ENCODE measurements around the gene CYRIA.

The CYRIA gene

GRCh38 chr2:16675781-16676180 lies 10.1 kb upstream of the CYRIA start:
- DNase-seq: no peak
- in situ Hi-C loops (cut with HindIII; ENCODE audit: low pct_ligation_motif_present, low pct_unique_long_range_greater_than_20kb, low sequenced_read_pairs): no loop called here

DNA sequence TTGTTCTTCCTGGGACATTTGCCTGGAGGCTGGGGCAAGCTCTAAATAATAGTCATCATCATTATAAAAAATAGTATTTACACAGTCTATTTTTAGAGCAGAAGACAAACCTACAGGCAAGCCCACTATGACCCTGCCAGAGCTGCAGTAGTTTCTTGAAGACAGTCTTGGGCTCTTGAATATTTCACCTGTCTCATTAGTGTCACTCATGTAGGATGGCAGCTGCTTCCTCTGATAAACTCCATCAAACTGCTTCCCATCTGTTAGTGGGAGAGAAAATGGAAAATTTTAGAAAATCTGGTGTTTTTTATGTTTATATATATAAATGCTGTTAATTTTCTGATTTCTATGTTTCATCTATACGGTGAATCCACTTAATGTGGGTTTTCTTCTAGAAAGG lies 8.5 kb upstream of the CYRIA start:
- no peak for DNase-seq
- in situ Hi-C loops (cut with HindIII; ENCODE audit: low pct_ligation_motif_present, low pct_unique_long_range_greater_than_20kb, low sequenced_read_pairs): no loop called here

DNA sequence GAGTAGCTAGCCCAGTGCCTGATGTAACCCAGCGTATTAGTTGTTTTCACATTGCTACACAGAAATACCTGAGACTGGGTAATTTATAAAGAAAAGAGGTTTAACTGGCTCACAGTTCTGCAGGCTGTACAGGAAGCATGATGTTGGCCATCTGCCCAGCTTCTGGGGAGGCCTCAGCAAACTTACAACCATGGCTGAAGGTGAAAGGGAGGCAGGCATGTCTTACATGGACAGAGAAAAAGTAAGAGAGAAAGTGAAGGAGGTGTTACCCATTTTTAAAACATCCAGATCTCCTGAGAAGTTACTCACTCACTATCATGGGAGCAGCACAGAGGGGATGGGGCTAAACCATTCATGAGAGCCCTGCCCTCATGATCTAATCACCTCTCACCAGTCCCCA lies 6.1 kb upstream of the CYRIA start:
- no peak for DNase-seq

GRCh38 chr2:16669388-16669787 lies 3.8 kb upstream of the CYRIA start:
- in situ Hi-C loops (cut with HindIII; ENCODE audit: low pct_ligation_motif_present, low pct_unique_long_range_greater_than_20kb, low sequenced_read_pairs): no loop called here
- no peak for DNase-seq

More for the DNA sequence above, 6.1 kb upstream of the CYRIA start:
- in situ Hi-C loops (cut with HindIII; ENCODE audit: low pct_ligation_motif_present, low pct_unique_long_range_greater_than_20kb, low sequenced_read_pairs): no loop called here

DNA sequence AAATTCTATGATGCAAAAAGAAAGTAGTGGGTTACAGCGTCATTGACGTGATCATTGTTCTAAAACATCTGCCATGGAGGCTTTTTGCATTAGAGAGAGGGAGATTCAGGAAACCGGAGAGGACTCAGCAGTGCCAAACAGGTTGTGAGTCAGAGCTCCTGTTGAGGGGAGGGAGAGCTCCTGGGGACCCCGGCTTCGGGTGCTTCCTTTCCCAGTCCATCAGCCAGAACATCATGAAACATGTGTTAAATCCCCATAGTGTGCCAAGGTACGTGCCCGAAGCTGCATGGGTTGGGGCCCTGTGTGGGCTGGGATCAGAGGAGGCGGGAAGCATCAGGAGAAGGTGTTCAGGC lies 791 bp upstream of the CYRIA start:
- no peak for DNase-seq
- in situ Hi-C loops (cut with HindIII; ENCODE audit: low pct_ligation_motif_present, low pct_unique_long_range_greater_than_20kb, low sequenced_read_pairs): no loop called here

GRCh38 chr2:16664809-16665747 lies 556 bp downstream of the CYRIA start:
- no peak for DNase-seq
- in situ Hi-C loops (cut with HindIII; ENCODE audit: low pct_ligation_motif_present, low pct_unique_long_range_greater_than_20kb, low sequenced_read_pairs): no loop called here

DNA sequence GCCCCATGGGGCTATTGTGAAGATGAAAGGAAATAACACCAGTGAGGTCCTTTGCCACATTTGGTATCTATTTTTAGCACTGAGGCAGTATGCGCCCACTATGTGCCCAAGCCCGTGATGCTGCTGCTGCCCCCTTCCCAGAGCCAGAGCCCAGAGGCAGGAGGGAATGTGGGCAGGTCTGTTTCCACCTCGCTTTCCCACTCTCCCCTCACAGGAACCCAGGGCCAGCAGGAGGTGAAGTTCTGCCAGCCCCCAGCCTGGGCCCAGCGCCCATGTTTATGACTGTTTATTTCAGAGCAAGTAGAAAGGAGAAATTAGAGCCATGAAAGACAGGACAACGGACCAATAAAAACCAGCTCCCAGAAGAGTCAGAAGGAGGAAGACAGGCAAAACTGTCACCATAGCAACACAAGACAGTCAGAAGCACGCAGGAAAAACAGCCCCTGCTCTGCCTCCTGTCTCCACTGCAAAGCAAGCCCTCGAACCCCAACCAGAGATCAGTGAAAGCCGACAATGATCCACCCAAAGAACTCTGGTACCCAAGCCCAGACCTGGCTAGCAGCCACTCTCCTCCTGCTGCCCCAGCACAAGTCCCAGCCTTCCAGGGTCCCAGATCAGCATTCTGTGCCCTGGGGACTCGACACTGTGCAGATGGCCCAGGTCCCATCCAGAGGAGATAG lies 1.4 kb downstream of the CYRIA start:
- in situ Hi-C loops (cut with HindIII; ENCODE audit: low pct_ligation_motif_present, low pct_unique_long_range_greater_than_20kb, low sequenced_read_pairs): no loop called here
- peak; percentile 88 for DNase-seq

DNA sequence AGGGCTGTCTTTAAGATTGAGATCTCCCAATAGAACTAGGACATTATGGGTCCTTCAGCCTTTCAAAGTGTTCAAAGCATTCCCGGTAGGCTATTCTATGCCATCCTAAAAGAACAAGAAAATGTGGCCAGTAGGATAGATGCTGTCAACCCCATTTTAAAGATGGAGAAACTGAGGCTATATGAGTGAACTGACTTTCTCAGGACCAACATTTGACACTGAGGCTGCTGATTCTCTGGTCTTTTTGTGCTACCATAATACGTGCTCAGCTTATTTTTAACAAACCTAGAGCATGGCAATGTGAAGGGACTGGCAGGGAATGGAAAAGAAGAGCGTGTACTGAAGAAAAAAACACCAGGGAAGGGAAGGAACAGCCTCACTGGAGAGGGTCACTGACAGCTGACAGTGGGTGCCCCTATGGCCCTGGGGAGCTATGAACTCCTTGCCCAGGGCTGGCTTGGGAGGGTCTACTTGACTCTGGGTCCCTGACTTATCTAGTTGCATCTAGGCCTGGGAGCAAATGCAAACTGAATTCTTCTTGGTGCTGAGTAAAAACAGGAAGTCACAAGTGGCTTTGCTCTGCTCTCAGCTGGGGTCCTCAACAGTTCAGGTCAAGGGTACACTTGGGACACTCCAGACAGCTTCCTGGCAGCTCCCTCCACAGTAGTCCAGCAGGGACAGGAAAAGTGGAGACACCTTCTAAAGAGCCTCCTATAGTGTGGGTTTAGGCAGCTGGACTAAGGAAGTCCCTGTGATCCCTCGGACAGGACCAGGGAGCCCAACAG lies 2.3 kb downstream of the CYRIA start:
- DNase-seq: no peak
- in situ Hi-C loops (cut with HindIII; ENCODE audit: low pct_ligation_motif_present, low pct_unique_long_range_greater_than_20kb, low sequenced_read_pairs): no loop called here

GRCh38 chr2:16661936-16662839 lies 3.4 kb downstream of the CYRIA start:
- peak; percentile 95 for DNase-seq
- in situ Hi-C loops (cut with HindIII; ENCODE audit: low pct_ligation_motif_present, low pct_unique_long_range_greater_than_20kb, low sequenced_read_pairs): no loop called here

GRCh38 chr2:16661526-16661925 lies 4.1 kb downstream of the CYRIA start:
- in situ Hi-C loops (cut with HindIII; ENCODE audit: low pct_ligation_motif_present, low pct_unique_long_range_greater_than_20kb, low sequenced_read_pairs): no loop called here
- DNase-seq: no peak

DNA sequence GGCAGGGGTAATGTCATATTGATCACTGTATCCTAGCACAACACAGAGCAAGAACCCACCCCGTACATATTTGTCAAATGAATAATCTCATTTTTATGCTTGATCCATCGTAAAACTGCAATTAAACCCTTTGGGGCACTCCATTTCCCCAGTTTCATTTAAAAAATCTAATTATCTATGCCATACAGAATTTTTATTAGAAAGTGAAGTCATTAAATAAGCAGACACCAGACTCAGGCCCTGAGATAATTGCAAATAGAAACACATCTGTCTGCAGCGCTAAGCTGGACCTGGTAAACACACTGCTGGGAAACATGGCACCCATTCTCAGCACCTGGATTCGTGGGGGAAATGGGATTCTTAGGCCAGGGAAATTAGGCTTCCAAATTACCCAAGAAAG lies 5.1 kb downstream of the CYRIA start:
- in situ Hi-C loops (cut with HindIII; ENCODE audit: low pct_ligation_motif_present, low pct_unique_long_range_greater_than_20kb, low sequenced_read_pairs): no loop called here
- DNase-seq: no peak

- no peak for DNase-seq
- in situ Hi-C loops (cut with HindIII; ENCODE audit: low pct_ligation_motif_present, low pct_unique_long_range_greater_than_20kb, low sequenced_read_pairs): no loop called here
Observed at GRCh38 chr2:16660114-16660513, 5.5 kb downstream of the CYRIA start.

DNA sequence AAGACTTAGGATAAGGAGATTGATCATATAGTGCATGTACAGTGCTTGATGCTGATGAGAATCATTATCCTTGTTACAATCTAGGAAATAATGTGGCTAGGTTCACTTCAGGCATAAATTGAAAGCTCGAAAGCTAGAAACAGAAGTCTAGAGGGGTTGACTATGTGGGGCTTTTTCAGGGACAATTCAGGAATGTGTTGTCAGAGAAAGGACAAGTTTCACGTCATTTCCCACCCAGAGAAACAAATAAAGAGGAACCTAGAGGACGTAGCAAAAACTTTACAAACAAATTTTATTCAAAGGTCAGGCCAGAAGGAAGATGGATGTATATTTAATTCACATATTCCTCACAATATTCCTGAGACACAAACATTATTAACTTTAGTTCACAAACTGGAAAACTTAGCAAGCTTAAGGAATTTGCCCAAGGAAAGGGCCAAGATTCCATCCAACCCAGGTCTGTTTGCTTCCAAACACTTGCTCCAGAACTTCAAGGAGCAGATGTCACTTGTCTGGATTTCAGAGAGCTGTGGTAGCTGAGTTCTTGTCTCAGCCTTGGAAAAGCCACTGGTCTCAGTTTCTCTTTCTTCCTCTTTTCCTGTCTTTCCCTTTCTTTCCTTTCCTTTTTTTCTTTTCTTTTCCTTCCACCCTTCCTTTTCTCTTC lies 7.4 kb downstream of the CYRIA start:
- DNase-seq: no peak
- in situ Hi-C loops (cut with HindIII; ENCODE audit: low pct_ligation_motif_present, low pct_unique_long_range_greater_than_20kb, low sequenced_read_pairs): no loop called here

- in situ Hi-C loops (cut with HindIII; ENCODE audit: low pct_ligation_motif_present, low pct_unique_long_range_greater_than_20kb, low sequenced_read_pairs): no loop called here
- no peak for DNase-seq
Observed at GRCh38 chr2:16657671-16658070, 8.0 kb downstream of the CYRIA start.

DNA sequence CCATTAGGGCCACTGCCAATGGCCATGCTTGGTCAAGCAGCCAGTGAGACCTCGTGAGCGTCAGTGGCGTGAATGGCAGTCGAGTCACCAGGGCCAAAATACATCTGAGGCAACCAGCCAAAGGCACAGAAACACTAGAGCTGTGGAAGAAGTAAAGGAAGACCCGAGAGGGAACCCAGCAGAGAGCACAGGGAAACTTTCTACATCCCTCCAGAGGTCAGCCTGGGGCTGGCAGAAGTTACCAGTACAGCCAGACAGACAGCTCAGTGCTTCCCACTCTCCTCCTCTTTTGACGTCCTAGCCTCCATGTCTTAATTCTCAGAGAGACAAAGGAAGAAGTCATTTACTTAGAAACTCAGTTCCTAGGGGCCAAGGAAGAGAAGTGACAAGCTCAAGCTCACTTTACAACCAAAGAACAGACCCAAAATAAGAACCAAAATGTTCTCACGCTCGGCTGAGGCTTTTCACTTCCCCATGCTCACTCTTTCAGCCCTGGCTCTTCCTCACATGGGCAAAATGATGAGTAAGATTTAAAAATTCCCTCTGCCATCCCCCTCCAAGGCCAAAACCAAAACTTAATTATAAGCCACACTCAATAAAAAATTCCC lies 8.7 kb downstream of the CYRIA start:
- in situ Hi-C loops (cut with HindIII; ENCODE audit: low pct_ligation_motif_present, low pct_unique_long_range_greater_than_20kb, low sequenced_read_pairs): no loop called here
- peak; percentile 63 for DNase-seq

- DNase-seq: no peak
- in situ Hi-C loops (cut with HindIII; ENCODE audit: low pct_ligation_motif_present, low pct_unique_long_range_greater_than_20kb, low sequenced_read_pairs): no loop called here
Observed at GRCh38 chr2:16655905-16656642, 9.6 kb downstream of the CYRIA start.

GRCh38 chr2:16655445-16655837 lies 10.2 kb downstream of the CYRIA start:
- in situ Hi-C loops (cut with HindIII; ENCODE audit: low pct_ligation_motif_present, low pct_unique_long_range_greater_than_20kb, low sequenced_read_pairs): no loop called here
- DNase-seq: no peak

Measured in ACHN (cell line).